GF-D8 (cell line): Measurements from ENCODE around the gene S100A13.
"Not testable (repeated sequence)": the region's sequence is repeated elsewhere in the genome, so short reads cannot be mapped to it uniquely, and the experiment has no call there.

ENCODE experiments used
- DNase-seq: peaks from one replicate; lab custom pipeline; 2025; lab: John Stamatoyannopoulos, UW

The S100A13 gene

GRCh38 chr1:153648000-153648643 lies 20.8 kb upstream of the S100A13 start:
- no peak for DNase-seq

GRCh38 chr1:153647346-153647714 lies 20.0 kb upstream of the S100A13 start:
- DNase-seq: no peak

GRCh38 chr1:153646672-153647345 lies 19.5 kb upstream of the S100A13 start:
- DNase-seq: no peak

- DNase-seq: no peak
Observed at GRCh38 chr1:153643816-153644215, 16.5 kb upstream of the S100A13 start.

GRCh38 chr1:153643100-153643499 lies 15.8 kb upstream of the S100A13 start:
- DNase-seq: no peak

GRCh38 chr1:153642161-153642560 lies 14.9 kb upstream of the S100A13 start:
- DNase-seq: no peak

GRCh38 chr1:153640861-153641260 lies 13.6 kb upstream of the S100A13 start:
- DNase-seq: no peak

- DNase-seq: not testable (repeated sequence)
Observed at GRCh38 chr1:153640213-153640612, 12.9 kb upstream of the S100A13 start.

- DNase-seq: no peak
Observed at GRCh38 chr1:153639280-153639679, 12.0 kb upstream of the S100A13 start.

- DNase-seq: no peak
Observed at GRCh38 chr1:153638261-153638660, 11.0 kb upstream of the S100A13 start.

GRCh38 chr1:153636312-153636711 lies 9.0 kb upstream of the S100A13 start:
- no peak for DNase-seq

GRCh38 chr1:153635872-153636271 lies 8.6 kb upstream of the S100A13 start:
- no peak for DNase-seq

GRCh38 chr1:153633754-153634665 lies 6.7 kb upstream of the S100A13 start, which contains the start of gene CHTOP:
Gene CHTOP (plus strand): TSS chr1:153634066. CDS start chr1:153636589, 2,523 bp downstream.
- peak; percentile 89 for DNase-seq

GRCh38 chr1:153633161-153633753 lies 6.0 kb upstream of the S100A13 start:
- DNase-seq: no peak

- no peak for DNase-seq
Observed at GRCh38 chr1:153631047-153632022, 4.0 kb upstream of the S100A13 start.

- no peak for DNase-seq
Observed at GRCh38 chr1:153630384-153630783, 3.1 kb upstream of the S100A13 start.

- DNase-seq: no peak
Observed at GRCh38 chr1:153629971-153630370, 2.7 kb upstream of the S100A13 start.

- DNase-seq: no peak
Observed at GRCh38 chr1:153629343-153629665, 2.0 kb upstream of the S100A13 start.

- DNase-seq: no peak
Observed at GRCh38 chr1:153628638-153629342, 1.5 kb upstream of the S100A13 start.
